Measurements from ENCODE around the gene DOCK2. TPM values are rescaled to one million over a fixed set of nuclear protein-coding genes. Genes with fewer than 3 reads are reported as not detected.

DOCK2 gene
- polyA plus RNA-seq, 3 donors = 57.5 to 178 (median 115) TPM

GRCh38 chr5:169864483-169864882 lies 227.4 kb downstream of the DOCK2 start:
- H3K4me2 ChIP-seq (replicated peaks; ENCODE audit: extremely low read depth, low read length, poor library complexity, severe bottlenecking) = no peak overlapping the region
- DNase-seq = no peak
- peaks cover 0 to 2% of the 10 kb centered on the region in 2 donors for H3K4me1 ChIP-seq (ENCODE audit: control insufficient read depth in 1 of 2, insufficient read depth in 2 of 2, low read length in 2 of 2)
- peaks cover 25% of the 10 kb centered on the region for H3K4me1 Mint-ChIP-seq
- no peaks in the 10 kb centered on the region for H3K27me3 ChIP-seq (ENCODE audit: control insufficient read depth in 2 of 2, insufficient read depth in 2 of 2, low read length in 2 of 2)
- H3K27ac Mint-ChIP-seq = peak overlapping the region in 1 of 7 donors; percentile 7
- H2AFZ ChIP-seq (ENCODE audit: insufficient read depth, low read depth, low read length, poor library complexity, severe bottlenecking) = no peak overlapping the region
- peaks cover 0 to 1% (median 0%) of the 10 kb centered on the region in 3 donors for H3K27me3 Mint-ChIP-seq (ENCODE audit: low read depth in 3 of 3)
- intact Hi-C loops (cut with micrococcal nuclease) = no loop called here
- peaks cover 100% of the 10 kb centered on the region for H4K20me1 ChIP-seq (ENCODE audit: insufficient read depth, low read length)
- H3K4me3 ChIP-seq (replicated peaks in 1 of 3; ENCODE audit: low read depth in 2 of 3, low read length in 3 of 3) = no peak overlapping the region
- peak overlapping the region in 1 of 2 donors; percentile 49 for H3K27ac ChIP-seq (ENCODE audit: low read depth in 1 of 2, low read length in 2 of 2)
- H3K36me3 Mint-ChIP-seq = peaks cover 58 to 77% of the 10 kb centered on the region in 2 donors
- H3K9me3 Mint-ChIP-seq = no peaks in the 10 kb centered on the region
- TF ChIP-seq CTCF (IDR thresholded peaks at IDR 0.05) = no peak
- H3K4me3 Mint-ChIP-seq = no peak overlapping the region
- peaks cover 91% of the 10 kb centered on the region for H3K79me2 ChIP-seq (ENCODE audit: insufficient read depth, low read length)
- H3K36me3 ChIP-seq (replicated peaks in 1 of 2; ENCODE audit: control insufficient read depth in 1 of 2, insufficient read depth in 2 of 2, low read length in 2 of 2) = peaks cover 37 to 88% of the 10 kb centered on the region in 2 donors
- H3K9me3 ChIP-seq (replicated peaks in 1 of 2; ENCODE audit: control insufficient read depth in 1 of 2, insufficient read depth in 1 of 2, low read length in 2 of 2) = no peaks in the 10 kb centered on the region
- H3K9ac ChIP-seq (ENCODE audit: insufficient read depth, low read length, poor library complexity, severe bottlenecking) = no peak overlapping the region
- no CpG with 5 or more reads among the region's 1 CpG for WGBS (ENCODE audit: insufficient coverage)

- peaks cover 99% of the 10 kb centered on the region for H4K20me1 ChIP-seq (ENCODE audit: insufficient read depth, low read length)
These were observed 230.3 kb downstream of the DOCK2 start for GRCh38 chr5:169867347-169867746.

More at GRCh38 chr5:169867347-169867746, 230.3 kb downstream of the DOCK2 start:
- intact Hi-C loops (cut with micrococcal nuclease) = no loop called here
- Histone ChIP-seq H3K4me1 (ENCODE audit: control insufficient read depth in 1 of 2, insufficient read depth in 2 of 2, low read length in 2 of 2) (peaks cover 9 to 17% of the 10 kb centered on the region in 2 donors), H3K27ac (ENCODE audit: low read depth in 1 of 2, low read length in 2 of 2) (peak overlapping the region in 1 of 2 donors; percentile 36), H3K9ac (ENCODE audit: insufficient read depth, low read length, poor library complexity, severe bottlenecking) (no peak overlapping the region), H3K9me3 (replicated peaks in 1 of 2; ENCODE audit: control insufficient read depth in 1 of 2, insufficient read depth in 1 of 2, low read length in 2 of 2) (no peaks in the 10 kb centered on the region), H3K36me3 (replicated peaks in 1 of 2; ENCODE audit: control insufficient read depth in 1 of 2, insufficient read depth in 2 of 2, low read length in 2 of 2) (peaks cover 42 to 92% of the 10 kb centered on the region in 2 donors), H3K27me3 (ENCODE audit: control insufficient read depth in 2 of 2, insufficient read depth in 2 of 2, low read length in 2 of 2) (no peaks in the 10 kb centered on the region), H3K79me2 (ENCODE audit: insufficient read depth, low read length) (peaks cover 92% of the 10 kb centered on the region), H3K4me3 (replicated peaks in 1 of 3; ENCODE audit: low read depth in 2 of 3, low read length in 3 of 3) (no peak overlapping the region), H2AFZ (ENCODE audit: insufficient read depth, low read depth, low read length, poor library complexity, severe bottlenecking) (no peak overlapping the region), H3K4me2 (replicated peaks; ENCODE audit: extremely low read depth, low read length, poor library complexity, severe bottlenecking) (no peak overlapping the region)
- H3K9me3 Mint-ChIP-seq = no peaks in the 10 kb centered on the region
- no peak for DNase-seq
- H3K27ac Mint-ChIP-seq = peak overlapping the region in 2 of 7 donors; percentile 64 to 78
- no peak overlapping the region for H3K4me3 Mint-ChIP-seq
- TF ChIP-seq CTCF (IDR thresholded peaks at IDR 0.05) = no peak
- H3K4me1 Mint-ChIP-seq = peaks cover 39% of the 10 kb centered on the region
- peaks cover 61 to 80% of the 10 kb centered on the region in 2 donors for H3K36me3 Mint-ChIP-seq
- WGBS (ENCODE audit: insufficient coverage) = 100% methylated on average over 1 of the region's 2 CpGs
- H3K27me3 Mint-ChIP-seq (ENCODE audit: low read depth in 3 of 3) = peaks cover 0 to 1% (median 0%) of the 10 kb centered on the region in 3 donors

Data from CD14-positive monocyte (primary cell).